K562 (cell line): ENCODE measurements around the gene TLR3. TPM values are rescaled to one million over a fixed set of nuclear protein-coding genes. Genes with fewer than 3 reads are reported as not detected.

ENCODE experiments used
- ATAC-seq: fragments of 200-7000 bp; cut with Tn5 transposase; 3 replicates; pipeline ENCODE4 v1.9.1; 2020; ENCODE audit warnings: moderate library complexity
- BruUV-seq: library from RNA; stranded (reverse); fragments of 400-500 nt; replicated peaks from 2 replicates; lab custom pipeline; 2021; lab: Mats Ljungman, UMichigan
- CTCF ChIA-PET: fragments of 300-600 bp; formaldehyde crosslinking; extraction: SDS; loops from one replicate; lab custom pipeline; 2021; ENCODE audit warnings: low intra/inter-chr PET ratio; lab: Yijun Ruan, JAX
- POLR2A ChIA-PET: fragments of 300-600, 350-650 bp; sonication (Branson Sonifier 250); formaldehyde crosslinking; extraction: SDS; loops from one replicate; lab custom pipeline; 2021; ENCODE audit warnings: antibody characterized with exemption, inconsistent platforms; lab: Yijun Ruan, JAX
- DNase-seq, 4 experiments: peaks; one replicate each; pipeline versions ENCODE4 v3.0.0 to v3.0.0-alpha.2; 2011 to 2018; ENCODE audit warnings: low spot score in 3 of 4, mixed read lengths in 3 of 4; ENCODE audit errors: extremely low read depth in 1 of 4
- FAIRE-seq: peaks from 2 replicates; lab custom pipeline; 2011; peaks lifted over from hg19 to GRCh38; lab: Jason Lieb, UNC
- H2AFZ ChIP-seq: 2 replicates; pipeline ENCODE4 v1.6.0; 2011; ENCODE audit warnings: low read depth, low read length, control low read depth, inconsistent platforms
- H3K27ac ChIP-seq: fragments of 200-600 bp; 3 replicates; pipeline ENCODE4 v1.8.0; 2011; ENCODE audit warnings: low read depth, mild to moderate bottlenecking, control low read depth, inconsistent platforms, low read length, moderate library complexity, mixed read lengths; ENCODE audit errors: extremely low read depth
- H3K27me3 ChIP-seq, 2 experiments: fragments of 300-600 bp in 1 of 2; 2 replicates in 1 of 2; 3 replicates in 1 of 2; pipeline versions ENCODE4 v1.6.0 to v1.8.0; 2011; ENCODE audit warnings: inconsistent platforms in 2 of 2, low read length in 2 of 2, mild to moderate bottlenecking in 1 of 2, mixed read lengths in 1 of 2, moderate library complexity in 1 of 2; ENCODE audit not compliant: control insufficient read depth in 2 of 2, insufficient read depth in 2 of 2
- H3K36me3 ChIP-seq: fragments of 300-600 bp; 3 replicates; pipeline ENCODE4 v1.8.0; 2011; ENCODE audit warnings: mild to moderate bottlenecking, low read length, inconsistent platforms; ENCODE audit not compliant: control insufficient read depth, insufficient read depth
- H3K4me1 ChIP-seq, 2 experiments: fragments of 200-600 bp in 1 of 2; replicated peaks in 1 of 2; 2 replicates in 1 of 2; 3 replicates in 1 of 2; pipeline versions ENCODE4 v1.5.1 to v1.8.0; 2011; ENCODE audit warnings: inconsistent platforms in 2 of 2, low read length in 2 of 2, mild to moderate bottlenecking in 1 of 2, mixed read lengths in 1 of 2, moderate library complexity in 1 of 2; ENCODE audit not compliant: control insufficient read depth in 2 of 2, insufficient read depth in 2 of 2
- H3K4me2 ChIP-seq: 2 replicates; pipeline ENCODE4 v1.6.1; 2011; ENCODE audit warnings: low read length, control low read depth, inconsistent platforms, mixed read lengths; ENCODE audit not compliant: insufficient read depth
- H3K4me3 ChIP-seq: fragments of 200-600 bp; sonication (generic), shearing (Covaris generic); 2 replicates; pipeline ENCODE4 v1.5.1; 2016; ENCODE audit warnings: control low read depth, inconsistent platforms
- H3K79me2 ChIP-seq: fragments of 200-600 bp; 3 replicates; pipeline ENCODE4 v1.8.0; 2011; ENCODE audit warnings: low read length, inconsistent platforms; ENCODE audit not compliant: control insufficient read depth, insufficient read depth
- H3K9ac ChIP-seq, 2 experiments: 2 replicates each; pipeline versions ENCODE4 v1.6.0 to v1.6.1; 2011; ENCODE audit warnings: low read depth in 2 of 2, low read length in 2 of 2, control low read depth in 1 of 2, inconsistent platforms in 1 of 2, mild to moderate bottlenecking in 1 of 2, mixed read lengths in 1 of 2; ENCODE audit not compliant: insufficient read depth in 1 of 2
- H3K9me1 ChIP-seq: one replicate; pipeline ENCODE4 v1.6.0; 2011; ENCODE audit warnings: inconsistent platforms, mild to moderate bottlenecking, low read length, moderate library complexity; ENCODE audit not compliant: control insufficient read depth, insufficient read depth
- H3K9me3 ChIP-seq: replicated peaks from 2 replicates; pipeline ENCODE4 v1.5.1; 2011; ENCODE audit warnings: low read depth, low read length, inconsistent platforms; ENCODE audit not compliant: control insufficient read depth, insufficient read depth
- H4K20me1 ChIP-seq: replicated peaks from 2 replicates; pipeline ENCODE4 v1.6.1; 2011; ENCODE audit warnings: low read length, inconsistent platforms, mixed read lengths; ENCODE audit not compliant: control insufficient read depth, insufficient read depth
- CBFA2T2 ChIP-seq: fragments of 450-650 bp; conservative IDR thresholded peaks from 2 replicates; pipeline ENCODE4 v1.6.1; 2017; ENCODE audit warnings: mild to moderate bottlenecking
- CBFB ChIP-seq: sonication (generic); formaldehyde crosslinking; IDR thresholded peaks from 2 replicates; pipeline ENCODE4 v1.4.0; 2020; ENCODE audit warnings: mild to moderate bottlenecking, missing genetic modification reagents
- DLX4 ChIP-seq: fragments of 250-450 bp; sonication (Bioruptor Pico); IDR thresholded peaks from 2 replicates; pipeline ENCODE4 v1.6.1; 2021; ENCODE audit warnings: mild to moderate bottlenecking
- EP400 ChIP-seq: fragments of 450-650 bp; IDR thresholded peaks from 2 replicates; pipeline ENCODE4 v1.6.1; 2017; ENCODE audit warnings: antibody characterized with exemption, mild to moderate bottlenecking, moderate library complexity
- KAT7 ChIP-seq: sonication (generic); formaldehyde crosslinking; IDR thresholded peaks from 2 replicates; pipeline ENCODE4 v1.8.0; 2022; ENCODE audit warnings: missing genetic modification reagents, mild to moderate bottlenecking, borderline replicate concordance
- MTA2 ChIP-seq: fragments of 450-650 bp; IDR thresholded peaks from 2 replicates; pipeline ENCODE4 v1.6.1; 2016; ENCODE audit warnings: low read depth
- NCOA1 ChIP-seq: fragments of 450-650 bp; IDR thresholded peaks from 2 replicates; pipeline ENCODE4 v1.6.1; 2016; ENCODE audit warnings: low read depth
- PHTF2 ChIP-seq: fragments of 250-450 bp; sonication (Bioruptor Pico); IDR thresholded peaks from 2 replicates; pipeline ENCODE4 v1.5.0; 2021; ENCODE audit warnings: mild to moderate bottlenecking
- STAT5A ChIP-seq: IDR thresholded peaks from 2 replicates; pipeline ENCODE4 v1.6.1; 2012; ENCODE audit warnings: low read length, inconsistent platforms, borderline replicate concordance
- ZBTB1 ChIP-seq: sonication (generic); formaldehyde crosslinking; IDR thresholded peaks from 2 replicates; pipeline ENCODE4 v1.8.1; 2023; ENCODE audit warnings: missing genetic modification reagents, low read depth, mild to moderate bottlenecking, borderline replicate concordance
- ZNF384 ChIP-seq: IDR thresholded peaks from 2 replicates; pipeline ENCODE4 v1.6.1; 2012; ENCODE audit warnings: low read depth, low read length, improper control_type of control experiment
- ZNF655 ChIP-seq: fragments of 250-450 bp; sonication (Bioruptor Pico); IDR thresholded peaks from 2 replicates; pipeline ENCODE4 v1.5.0; 2021
- ZNF740 ChIP-seq, 3 experiments: fragments of 200-800 bp in 1 of 3; sonication (Bioruptor generic) in 1 of 3; sonication (generic) in 1 of 3; formaldehyde crosslinking in 1 of 3; IDR thresholded peaks; 2 replicates each; pipeline versions ENCODE4 v1.6.1 to v1.8.0; 2016 to 2022; ENCODE audit warnings: mild to moderate bottlenecking in 2 of 3, missing compliant biosample characterization in 2 of 3, missing genetic modification characterization in 2 of 3, missing genetic modification reagents in 1 of 3
- ZNF79 ChIP-seq: fragments of 250-450 bp; sonication (Bioruptor Pico); IDR thresholded peaks from 2 replicates; pipeline ENCODE4 v1.4.0; 2020; ENCODE audit warnings: low read depth, mild to moderate bottlenecking, moderate library complexity
- WGBS: fragments of 100-300 bp; shearing (Covaris generic); methylation state at CpG from one replicate; pipeline ENCODE4 v1.1.6; 2016; ENCODE audit warnings: low coverage, mixed read lengths; ENCODE audit not compliant: insufficient coverage; ENCODE audit errors: missing lambda C conversion rate; 5-methylcytosine and 5-hydroxymethylcytosine counted together
- in situ Hi-C: fragments of 300-500 bp; cut with MboI; formaldehyde crosslinking; loops from 4 replicates; pipeline ENCODE4 v1.15.0; 2018; ENCODE audit warnings: inconsistent platforms, mixed read lengths
- intact Hi-C: fragments of 100-400 bp; cut with micrococcal nuclease; formaldehyde crosslinking; loops from 2 replicates; pipeline ENCODE4 v1.14.2; 2022
- polyA plus RNA-seq, 8 experiments: library from polyadenylated mRNA; depleted of rRNA in 4 of 8; stranded (reverse) in 5 of 8; unstranded in 3 of 8; fragments of >200 nt; fragmentation: Nextera tagmentation in 2 of 8; fragmentation: Illumina TruSeq in 1 of 8; extraction: Ambion mirVana in 2 of 8; extraction: Trizol in 1 of 8; gene quantifications; 2 replicates each; pipeline versions ENCODE4 v1.2.1 to v1.2.3, GENCODE V29; 2011 to 2014; ENCODE audit warnings: inconsistent platforms in 1 of 8, missing spikeins in 1 of 8
- total RNA-seq, 7 experiments: library from RNA; depleted of rRNA in 6 of 7; stranded (reverse); fragments of >200 nt in 6 of 7; fragmentation: Illumina TruSeq in 2 of 7; extraction: Trizol in 2 of 7; gene quantifications; 2 replicates each; pipeline versions ENCODE4 v1.2.1 to v1.2.3, GENCODE V29; 2011 to 2021; ENCODE audit warnings: low replicate concordance in 1 of 7

TLR3 gene
- total and polyA plus RNA-seq, 9 of the 15 experiments (the other 6 are each of a cell fraction or from before 2014, with no cell fraction given), result 0.01 TPM; not detected in 8

GRCh38 chr4:186121057-186121456 lies 52.1 kb downstream of the TLR3 start (continued):
- no peak for TF ChIP-seq ZNF740 (CRISPR knock-in tag; IDR thresholded peaks at IDR 0.05)
- no peak for TF ChIP-seq ZNF740 (tag; IDR thresholded peaks at IDR 0.05)

GRCh38 chr4:186128842-186129241 lies 59.9 kb downstream of the TLR3 start:
- Histone ChIP-seq H3K79me2 (no peaks in the 10 kb centered on the region), H3K4me1 (no peaks in the 10 kb centered on the region), H3K9ac (no peak overlapping the region), H3K27me3 (peaks cover 3 to 38% of the 10 kb centered on the region in 2 experiments; a peak in 4 of 5 replicates), H3K4me3 (no peak overlapping the region), H2AFZ (no peak overlapping the region), H3K27ac (no peak overlapping the region), H3K9me3 (no peaks in the 10 kb centered on the region), H3K36me3 (no peaks in the 10 kb centered on the region)
- WGBS, result 4% methylated on average over 3 of the region's 3 CpGs
- POLR2A ChIA-PET, result no interaction called here
- in situ Hi-C loops, result no loop called here
- FAIRE-seq (no peak), DNase-seq (no peak), ATAC-seq (no peak)
- CTCF ChIA-PET, result no interaction called here
- intact Hi-C loops, result no loop called here
- no TSS peak for BruUV-seq
- TF ChIP-seq PHTF2 (CRISPR knock-in tag) (no peak), MTA2 (no peak), CBFB (CRISPR knock-in tag) (no peak), ZNF79 (CRISPR knock-in tag) (no peak), NCOA1 (no peak), CBFA2T2 (no peak), ZBTB1 (CRISPR knock-in tag) (no peak), ZNF655 (CRISPR knock-in tag) (no peak), DLX4 (no peak), EP400 (no peak), ZNF384 (no peak), KAT7 (CRISPR knock-in tag) (no peak), STAT5A (no peak)
- TF ChIP-seq, all 486 proteins: peak for 0
- Histone ChIP-seq H3K9me1 (no peaks in the 10 kb centered on the region), H3K4me2 (no peak overlapping the region), H4K20me1 (no peaks in the 10 kb centered on the region)
